Sigmoid colon (tissue), 4 donors: Measurements from ENCODE around the gene OR2A25.

Experiments
- EP300 ChIP-seq, 4 donors: sonication (generic); formaldehyde crosslinking; IDR thresholded peaks; one replicate each; pipeline ENCODE4 v1.6.1; 2017; ENCODE audit warnings: antibody characterized with exemption in 4 of 4
- TF ChIP-seq, protein P1 (sequence below), 4 experiments: fragments of 450-650 bp in 3 of 4; fragments of 200-600 bp in 1 of 4; IDR thresholded peaks; one replicate each; pipeline ENCODE4 v1.5.1; 2016 to 2019; ENCODE audit warnings: antibody characterized with exemption in 4 of 4, mild to moderate bottlenecking in 3 of 4, moderate library complexity in 2 of 4

DNA sequence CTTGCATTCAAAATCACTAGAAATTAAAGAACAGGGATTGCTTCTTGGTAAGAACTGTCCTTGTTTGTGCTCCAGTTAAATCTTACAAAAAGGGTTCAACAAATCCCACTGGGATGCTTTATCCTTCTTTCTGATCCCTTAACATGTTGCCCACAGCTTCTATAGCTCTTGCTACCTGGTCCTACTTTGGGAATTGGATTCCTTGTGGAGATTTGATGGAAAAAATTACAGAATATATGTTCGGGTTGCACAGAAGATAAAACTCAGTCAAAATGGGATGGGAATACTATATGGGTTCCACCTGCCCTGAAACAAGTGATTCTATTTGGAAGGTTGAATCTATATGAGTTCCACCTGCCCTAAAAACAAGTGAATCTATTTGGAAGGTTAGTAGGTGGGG lies at the start of gene OR2A25:
- TF ChIP-seq, protein P1, sequence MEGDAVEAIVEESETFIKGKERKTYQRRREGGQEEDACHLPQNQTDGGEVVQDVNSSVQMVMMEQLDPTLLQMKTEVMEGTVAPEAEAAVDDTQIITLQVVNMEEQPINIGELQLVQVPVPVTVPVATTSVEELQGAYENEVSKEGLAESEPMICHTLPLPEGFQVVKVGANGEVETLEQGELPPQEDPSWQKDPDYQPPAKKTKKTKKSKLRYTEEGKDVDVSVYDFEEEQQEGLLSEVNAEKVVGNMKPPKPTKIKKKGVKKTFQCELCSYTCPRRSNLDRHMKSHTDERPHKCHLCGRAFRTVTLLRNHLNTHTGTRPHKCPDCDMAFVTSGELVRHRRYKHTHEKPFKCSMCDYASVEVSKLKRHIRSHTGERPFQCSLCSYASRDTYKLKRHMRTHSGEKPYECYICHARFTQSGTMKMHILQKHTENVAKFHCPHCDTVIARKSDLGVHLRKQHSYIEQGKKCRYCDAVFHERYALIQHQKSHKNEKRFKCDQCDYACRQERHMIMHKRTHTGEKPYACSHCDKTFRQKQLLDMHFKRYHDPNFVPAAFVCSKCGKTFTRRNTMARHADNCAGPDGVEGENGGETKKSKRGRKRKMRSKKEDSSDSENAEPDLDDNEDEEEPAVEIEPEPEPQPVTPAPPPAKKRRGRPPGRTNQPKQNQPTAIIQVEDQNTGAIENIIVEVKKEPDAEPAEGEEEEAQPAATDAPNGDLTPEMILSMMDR (IDR thresholded peaks at IDR 0.05), result no peak
- TF ChIP-seq EP300 (IDR thresholded peaks at IDR 0.05), result no peak
